ENCODE results near the gene FXYD1.
"Not testable (repeated sequence)": the region's sequence is repeated elsewhere in the genome, so short reads cannot be mapped to it uniquely, and the experiment has no call there.

Gene FXYD1

GRCh38 chr19:35138305-35138892 lies at the start of gene FXYD1:
Gene FXYD1, plus strand, starts transcription at chr19:35138824. Its CDS starts 1,256 bp downstream, at chr19:35140080.
- DNase-seq: no peak

GRCh38 chr19:35089554-35089953 lies 49.1 kb upstream of the FXYD1 start:
- DNase-seq: no peak

DNA sequence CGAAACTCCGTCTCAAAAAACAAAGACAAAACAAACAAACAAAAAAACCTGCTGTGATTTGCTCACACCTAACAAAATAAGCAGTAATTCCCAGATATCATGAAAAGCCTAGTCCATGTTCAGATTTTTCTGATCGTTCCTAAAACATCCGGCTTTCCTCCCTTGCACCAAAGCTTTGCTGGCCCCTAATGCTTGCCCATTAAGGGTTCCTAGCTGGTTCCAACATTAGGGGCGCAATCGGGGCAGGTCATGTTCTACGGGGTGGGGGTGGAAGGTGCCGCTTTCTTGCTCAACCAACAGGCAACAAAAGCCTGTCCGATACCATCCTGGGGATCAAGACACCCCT lies 48.5 kb upstream of the FXYD1 start:
- no peak for DNase-seq

DNA sequence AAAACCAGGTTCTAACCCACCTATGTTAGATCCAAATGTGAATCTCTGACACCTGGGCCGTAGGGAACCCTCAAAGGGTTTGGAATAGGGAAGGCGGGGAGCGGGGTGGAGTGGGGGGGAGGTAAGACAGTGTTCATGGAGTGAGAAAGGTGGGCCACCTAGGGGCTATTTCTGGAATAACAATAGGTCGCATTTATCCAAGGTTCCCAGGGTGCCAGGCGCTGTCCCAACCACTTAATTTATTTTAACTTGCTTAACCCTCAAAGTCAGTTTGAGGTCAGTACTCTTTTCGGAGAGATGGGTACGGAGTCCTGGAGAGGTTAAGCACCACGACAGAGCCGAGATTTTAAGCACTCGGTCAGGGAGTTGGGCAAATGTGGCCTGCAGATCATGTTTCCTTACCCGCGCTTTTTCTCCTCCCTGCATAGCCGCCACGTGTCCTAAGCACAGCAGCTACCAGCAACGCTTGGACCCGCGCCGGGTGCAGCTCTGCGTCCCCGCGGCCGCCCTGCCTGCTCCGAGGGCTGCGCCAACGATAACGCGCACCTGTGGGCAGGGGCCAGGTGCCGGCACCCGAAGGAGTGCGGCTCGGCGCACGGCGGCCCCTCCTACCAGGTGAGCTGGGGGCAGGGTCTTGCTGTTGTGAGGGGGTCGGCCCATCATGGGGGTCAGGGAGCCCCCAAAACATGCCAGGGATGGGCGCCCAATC lies 48.0 kb upstream of the FXYD1 start:
- DNase-seq: peak; percentile 29

DNA sequence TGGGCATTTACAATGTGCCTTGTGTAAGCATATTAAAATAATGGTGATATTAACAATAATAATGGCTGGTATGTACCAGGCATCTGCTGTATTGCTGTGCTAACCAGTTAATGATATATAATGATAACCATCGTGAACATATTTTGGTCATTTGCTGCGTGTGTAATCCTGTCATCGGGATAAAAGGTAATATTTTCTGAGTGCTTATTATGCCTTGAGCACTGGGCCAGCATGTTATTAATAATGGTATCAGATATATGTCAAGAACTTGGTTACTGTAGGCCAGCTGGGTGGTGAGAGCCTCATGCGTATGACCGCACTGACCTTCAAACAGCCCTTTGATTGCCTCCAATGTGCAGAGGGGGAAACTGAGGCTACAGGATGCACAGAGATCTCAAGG lies 45.2 kb upstream of the FXYD1 start:
- DNase-seq: no peak

GRCh38 chr19:35093941-35094647 lies 44.5 kb upstream of the FXYD1 start:
- no peak for DNase-seq

DNA sequence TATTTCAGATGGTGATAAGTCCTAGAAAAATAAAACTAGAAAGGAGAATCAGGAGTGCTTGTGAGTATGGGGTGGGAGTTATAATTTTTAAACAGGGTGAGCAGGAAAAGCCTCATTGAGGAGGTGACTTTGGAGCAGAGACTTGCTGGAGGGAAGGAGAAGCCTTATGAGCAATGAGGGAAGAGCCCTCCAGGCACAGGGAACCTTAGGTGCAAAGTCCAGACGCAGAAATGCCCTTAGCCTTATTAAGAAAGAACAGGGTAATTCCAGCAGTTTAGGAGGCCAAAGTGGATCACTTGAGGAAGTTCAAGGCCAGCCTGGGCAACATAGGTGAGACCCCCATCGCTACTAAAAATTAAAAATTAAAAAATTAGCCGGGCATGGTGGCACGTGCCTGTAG lies 44.0 kb upstream of the FXYD1 start:
- no peak for DNase-seq

DNA sequence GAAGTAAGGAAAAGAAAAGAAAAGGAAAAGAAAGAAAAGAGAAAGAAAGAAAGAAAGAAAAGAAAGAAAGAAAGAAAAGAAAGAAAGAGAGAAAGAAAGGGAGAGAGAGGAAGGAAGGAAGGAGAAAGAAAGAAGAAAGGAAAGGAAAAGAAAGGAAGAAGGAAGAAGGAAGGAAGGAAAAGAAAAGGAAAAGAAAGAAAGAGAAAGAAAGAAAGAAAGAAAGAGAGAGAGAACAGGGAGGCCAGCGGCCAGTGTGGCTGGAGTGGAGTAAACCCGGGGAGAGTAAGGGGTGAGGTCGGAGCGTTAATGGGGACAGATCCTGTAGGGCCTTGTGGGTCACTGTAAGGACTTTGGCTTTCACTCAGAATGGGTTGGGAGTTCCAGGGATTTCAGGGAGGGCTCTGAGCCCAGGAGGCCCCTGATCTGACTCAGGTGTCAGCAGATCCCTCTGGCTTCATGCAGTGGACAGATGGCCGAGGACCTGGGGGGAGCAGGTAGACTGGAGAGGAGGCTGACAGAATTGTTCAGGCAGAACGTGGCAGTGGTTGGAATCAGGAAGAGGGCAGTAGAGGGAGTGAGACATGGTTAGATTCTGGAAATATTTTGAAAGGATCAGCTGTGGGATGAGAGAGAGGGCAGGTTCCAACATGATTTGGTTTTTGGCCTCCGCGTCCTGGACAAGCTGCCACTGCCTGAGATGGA lies 42.8 kb upstream of the FXYD1 start:
- DNase-seq: no peak

DNA sequence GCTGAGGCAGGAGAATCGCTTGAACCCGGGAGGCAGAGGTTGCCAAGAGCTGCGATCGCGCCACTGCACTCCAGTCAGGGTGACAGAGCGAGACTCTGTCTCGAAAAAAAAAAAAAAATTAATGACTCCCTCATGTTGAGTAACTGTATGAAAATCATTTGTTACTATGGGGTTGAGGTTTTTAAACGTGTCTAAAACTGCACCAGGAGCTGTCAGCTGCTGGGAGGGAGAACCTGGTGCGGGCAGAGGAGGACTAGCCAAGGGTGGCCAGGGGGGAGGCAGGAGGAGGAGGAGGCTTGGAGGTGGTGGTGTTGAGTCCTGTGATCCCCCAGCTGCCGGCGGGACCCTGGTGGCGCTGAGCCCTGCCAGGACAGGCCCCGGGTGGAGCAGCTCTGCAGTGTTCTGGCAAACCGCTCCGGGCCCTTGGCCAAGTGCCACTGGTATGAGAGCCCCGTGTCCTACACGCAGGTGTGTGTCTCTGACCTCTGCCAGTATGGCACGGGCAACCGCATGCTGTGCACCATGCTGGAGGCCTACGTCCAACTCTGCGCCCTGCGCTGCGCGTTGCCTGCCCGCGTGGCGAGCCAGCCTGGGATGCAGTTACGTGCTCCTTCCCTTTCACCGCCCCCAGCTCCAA lies 40.1 kb upstream of the FXYD1 start:
- no peak for DNase-seq

- DNase-seq: no peak
These were observed 39.3 kb upstream of the FXYD1 start for GRCh38 chr19:35099155-35099896.

DNA sequence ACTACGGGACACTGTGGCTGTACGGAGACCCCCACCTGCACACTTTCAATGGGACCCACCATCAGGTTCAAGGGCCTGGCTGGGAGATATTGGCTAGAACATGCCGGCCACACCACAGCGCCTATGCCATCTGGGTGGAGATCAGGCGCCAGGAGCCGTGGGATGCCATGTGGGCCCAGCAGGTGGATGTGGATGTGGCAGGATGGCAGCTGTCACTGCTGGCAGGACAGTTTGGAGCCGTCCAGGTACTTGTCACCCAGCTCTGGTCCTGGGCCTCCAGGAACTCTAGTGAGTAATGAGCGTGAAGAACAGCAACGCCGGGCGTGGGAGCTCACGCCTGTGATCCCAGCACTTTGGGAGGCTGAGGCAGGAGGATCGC lies 38.7 kb upstream of the FXYD1 start:
- DNase-seq: no peak

- DNase-seq: no peak
These were observed 37.8 kb upstream of the FXYD1 start for GRCh38 chr19:35100588-35101533.

DNA sequence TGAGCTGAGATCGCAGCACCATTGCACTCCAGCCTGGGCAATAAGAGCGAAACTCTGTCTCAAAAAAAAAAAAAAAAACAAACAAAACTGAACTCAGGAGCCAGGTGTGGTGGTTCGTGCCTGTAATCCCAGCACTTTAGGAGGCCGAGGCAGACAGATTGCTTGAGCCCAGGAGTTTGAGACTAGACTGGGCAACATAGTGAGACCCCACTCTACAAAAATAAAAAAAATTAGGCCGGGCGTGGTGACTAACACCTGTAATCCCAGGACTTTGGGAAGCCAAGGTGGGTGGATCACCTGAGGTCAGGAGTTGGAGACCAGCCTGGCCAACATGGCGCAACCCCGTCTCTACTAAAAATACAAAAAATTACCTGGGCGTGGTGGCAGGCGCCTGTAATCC lies 36.7 kb upstream of the FXYD1 start:
- DNase-seq: not testable (repeated sequence)

GRCh38 chr19:35103614-35104013 lies 35.0 kb upstream of the FXYD1 start:
- not testable (repeated sequence) for DNase-seq

- no peak for DNase-seq
These were observed 34.3 kb upstream of the FXYD1 start for GRCh38 chr19:35104361-35104760.

- DNase-seq: no peak
These were observed 33.6 kb upstream of the FXYD1 start for GRCh38 chr19:35105047-35105410.

DNA sequence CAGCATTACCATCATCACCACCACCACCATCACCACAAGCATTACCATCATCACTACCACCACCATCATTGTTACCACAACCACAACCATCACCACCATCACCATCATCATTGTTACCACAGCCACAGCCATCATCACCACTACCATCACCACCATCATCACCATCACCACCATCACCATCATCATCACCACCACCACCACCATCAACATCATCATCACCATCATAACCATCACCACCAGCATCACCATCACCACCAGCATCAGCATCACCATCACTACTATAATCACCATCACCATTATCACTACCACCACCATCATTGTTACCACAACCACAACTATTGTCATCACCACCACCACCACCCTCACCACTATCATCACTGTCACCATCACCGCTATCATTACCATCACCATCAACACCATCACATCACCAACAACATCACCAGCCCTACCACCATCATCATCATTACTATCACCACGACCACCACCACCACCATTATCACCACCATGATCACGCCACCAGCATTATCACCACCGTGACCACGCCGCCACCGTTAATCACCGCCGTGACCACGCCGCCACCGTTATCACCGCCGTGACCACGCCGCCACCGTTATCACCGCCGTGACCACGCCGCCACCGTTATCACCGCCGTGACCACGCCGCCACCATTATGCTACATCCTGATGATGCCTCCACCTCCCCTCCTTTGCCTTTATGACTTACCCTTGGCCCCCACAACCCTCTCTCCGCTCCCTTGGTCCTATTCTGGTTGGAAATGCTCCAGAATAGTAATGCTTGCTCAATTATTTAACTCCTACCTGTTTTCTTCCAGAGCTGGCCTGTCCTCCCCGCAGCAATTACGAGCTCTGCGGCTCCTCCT lies 33.0 kb upstream of the FXYD1 start:
- DNase-seq: no peak

DNA sequence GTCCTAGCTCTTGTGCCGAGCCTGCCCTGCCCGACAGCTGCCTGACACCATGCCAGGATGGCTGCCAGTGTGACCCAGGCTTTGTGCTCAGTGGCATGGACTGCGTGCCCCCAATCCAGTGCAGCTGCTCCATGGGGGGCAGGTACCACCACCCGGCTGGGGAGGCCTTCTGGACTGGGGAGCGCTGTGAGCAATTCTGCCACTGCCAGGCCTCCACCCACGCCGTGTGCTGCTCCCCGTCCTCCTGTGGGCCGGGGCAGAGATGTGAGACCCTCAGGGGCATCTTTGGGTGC lies 32.4 kb upstream of the FXYD1 start:
- DNase-seq: no peak

GRCh38 chr19:35106898-35107541 lies 31.6 kb upstream of the FXYD1 start:
- DNase-seq: no peak

- DNase-seq: no peak
These were observed 31.1 kb upstream of the FXYD1 start for GRCh38 chr19:35107545-35107944.

All from activated T-cell treated with anti-CD3 and anti-CD28 coated beads for 4 hours (primary cell).